Endothelial cell (in vitro differentiated cells): ENCODE measurements around the gene FAM168B. TPM values are rescaled to one million over a fixed set of nuclear protein-coding genes. Genes with fewer than 3 reads are reported as not detected.

Experiments
- DNase-seq: peaks from one replicate; pipeline ENCODE4 v3.0.0; 2021; ENCODE audit warnings: low spot score
- H3K27ac Mint-ChIP-seq: one replicate; pipeline ENCODE4 v1.8.0; 2021; ENCODE audit warnings: mixed read lengths, inconsistent platforms; ENCODE audit not compliant: unreplicated experiment
- H3K27me3 Mint-ChIP-seq: one replicate; pipeline ENCODE4 v1.8.0; 2021; ENCODE audit warnings: mild to moderate bottlenecking, moderate library complexity, mixed read lengths, inconsistent platforms; ENCODE audit not compliant: unreplicated experiment
- H3K36me3 Mint-ChIP-seq: one replicate; pipeline ENCODE4 v1.8.0; 2021; ENCODE audit warnings: mild to moderate bottlenecking, low read depth, mixed read lengths, inconsistent platforms; ENCODE audit not compliant: unreplicated experiment
- H3K4me1 Mint-ChIP-seq: one replicate; pipeline ENCODE4 v1.8.0; 2021; ENCODE audit warnings: mild to moderate bottlenecking, mixed read lengths, inconsistent platforms; ENCODE audit not compliant: unreplicated experiment
- H3K4me3 Mint-ChIP-seq: one replicate; pipeline ENCODE4 v1.8.0; 2021; ENCODE audit warnings: mild to moderate bottlenecking, mixed read lengths, inconsistent platforms; ENCODE audit not compliant: unreplicated experiment
- H3K9me3 Mint-ChIP-seq: one replicate; pipeline ENCODE4 v1.8.0; 2021; ENCODE audit warnings: mixed read lengths, inconsistent platforms; ENCODE audit not compliant: unreplicated experiment
- CTCF ChIP-seq: fragments of 200-600 bp; sonication (generic); IDR thresholded peaks from one replicate; pipeline ENCODE4 v1.5.0; 2021; ENCODE audit warnings: antibody characterized with exemption; ENCODE audit not compliant: unreplicated experiment
- total RNA-seq: library from RNA; stranded (reverse); fragmentation: NEBNext Ultra II Directional; extraction: Animal tissue kit (Norgen Biotek cat#: 25700); gene quantifications from one replicate; pipeline ENCODE4 v1.2.1, GENCODE V29; 2021; ENCODE audit not compliant: unreplicated experiment

The FAM168B gene
- total RNA-seq, 1 donor from 2014 or later = 72.0 TPM

GRCh38 chr2:131005216-131005935, 87.9 kb downstream of the FAM168B start:
- Mint-ChIP-seq H3K9me3 (no peaks in the 10 kb centered on the region), H3K27ac (no peak overlapping the region), H3K27me3 (no peaks in the 10 kb centered on the region), H3K4me3 (no peak overlapping the region), H3K4me1 (peaks cover 6% of the 10 kb centered on the region), H3K36me3 (no peaks in the 10 kb centered on the region)
- no peak for DNase-seq
- TF ChIP-seq CTCF = no peak

GRCh38 chr2:131004446-131005209, 88.6 kb downstream of the FAM168B start:
- Mint-ChIP-seq H3K4me1 (no peaks in the 10 kb centered on the region), H3K4me3 (no peak overlapping the region), H3K27ac (no peak overlapping the region), H3K27me3 (no peaks in the 10 kb centered on the region), H3K9me3 (no peaks in the 10 kb centered on the region), H3K36me3 (no peaks in the 10 kb centered on the region)
- no peak for TF ChIP-seq CTCF
- no peak for DNase-seq

- no peak for TF ChIP-seq CTCF
- Mint-ChIP-seq H3K4me3 (no peak overlapping the region), H3K27ac (no peak overlapping the region), H3K36me3 (no peaks in the 10 kb centered on the region), H3K9me3 (no peaks in the 10 kb centered on the region), H3K4me1 (peaks cover 11% of the 10 kb centered on the region), H3K27me3 (no peaks in the 10 kb centered on the region)
- no peak for DNase-seq
Measured at GRCh38 chr2:130998561-130998960, 94.7 kb downstream of the FAM168B start.

Other genes with a start within 250 kb of the FAM168B start
- gene PLEKHB2, start 11.9 kb upstream of the FAM168B start, total RNA-seq = 59.2 TPM
- 0.36 TPM for gene POTEE, start 116.1 kb upstream of the FAM168B start, total RNA-seq